GM04503 (cell line): ENCODE measurements around the gene IMP4.

Experiments
- DNase-seq: peaks from one replicate; pipeline ENCODE4 v3.0.0-alpha.2; 2012; ENCODE audit warnings: low read depth

IMP4 gene

DNA sequence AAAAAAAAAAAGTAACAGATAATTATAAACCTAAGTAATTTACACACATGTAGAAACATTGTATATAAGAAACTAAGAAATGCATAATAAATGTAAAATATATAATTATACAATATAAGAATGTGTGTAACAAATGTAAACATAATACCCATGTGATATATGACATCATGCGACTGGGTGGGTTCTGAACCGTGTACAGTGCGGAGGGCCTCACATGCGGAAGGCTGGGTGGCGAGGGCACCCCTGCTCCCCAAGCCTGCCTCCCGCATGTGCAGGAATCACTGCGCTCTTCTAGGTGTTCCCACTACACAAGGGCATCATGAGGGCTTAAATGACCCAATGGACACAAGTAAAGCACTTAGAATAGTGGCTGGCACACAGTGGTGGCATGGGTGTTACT, 15.2 kb downstream of the IMP4 start:
- DNase-seq, result no peak

DNA sequence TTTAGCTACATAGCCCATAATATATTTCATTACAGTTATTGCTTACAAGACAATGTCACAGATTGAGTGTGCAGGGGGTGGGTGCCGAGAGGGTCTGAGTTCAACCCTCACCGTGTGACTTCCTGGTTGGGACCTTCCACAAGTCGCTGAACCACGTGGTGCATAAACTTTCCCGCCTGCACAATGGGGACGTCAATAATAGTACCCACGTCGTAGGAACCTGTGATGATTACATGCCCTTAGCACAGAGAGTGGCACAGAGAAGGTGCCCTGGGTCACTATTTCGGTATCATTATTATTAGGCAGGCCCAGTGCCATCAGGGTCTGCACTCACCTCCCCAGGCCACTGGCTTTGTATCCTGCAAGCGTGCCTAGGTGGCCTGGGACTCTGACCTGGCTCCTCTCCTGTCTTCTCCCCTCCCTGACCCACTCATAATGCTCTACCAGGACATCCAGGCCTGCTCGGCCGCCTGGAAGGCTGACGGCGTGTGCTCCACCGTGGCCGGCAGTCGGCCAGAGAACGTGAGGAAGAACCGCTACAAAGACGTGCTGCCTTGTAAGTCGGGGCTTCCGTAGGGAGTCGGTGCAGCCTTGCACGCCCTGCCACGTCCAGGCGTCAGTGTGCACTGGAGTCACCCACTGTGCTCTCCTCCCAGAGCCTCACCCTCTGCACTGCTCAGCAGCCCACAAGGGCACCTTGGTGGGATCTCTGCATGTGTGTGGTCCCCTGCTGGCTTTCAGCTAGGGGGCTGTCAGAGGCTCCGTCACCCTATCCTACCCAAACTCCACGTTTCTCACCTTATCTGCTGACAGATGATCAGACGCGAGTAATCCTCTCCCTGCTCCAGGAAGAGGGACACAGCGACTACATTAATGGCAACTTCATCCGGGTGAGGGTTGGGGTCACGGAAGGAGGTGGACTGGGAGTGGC, 16.0 kb downstream of the IMP4 start:
- DNase-seq, result no peak

DNA sequence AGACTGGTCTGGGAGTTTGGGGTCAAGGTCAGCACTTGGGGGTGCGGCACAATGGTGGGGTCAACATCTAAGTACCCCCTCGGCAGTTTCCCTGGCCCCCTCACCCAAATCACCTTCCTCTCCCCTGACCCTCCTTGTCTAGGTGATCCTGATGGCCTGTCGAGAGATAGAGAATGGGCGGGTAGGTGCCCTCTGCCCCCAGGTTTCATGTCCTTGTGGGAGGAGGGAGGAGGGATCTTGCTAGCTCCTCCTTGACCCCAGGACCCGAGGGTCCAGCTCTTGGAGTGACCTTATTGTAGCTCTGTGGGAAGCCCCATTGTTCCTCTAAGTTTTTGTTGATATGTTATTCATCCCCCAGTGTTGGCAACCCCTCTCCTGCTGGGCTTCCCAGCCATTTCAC, 16.8 kb downstream of the IMP4 start:
- DNase-seq, result no peak

DNA sequence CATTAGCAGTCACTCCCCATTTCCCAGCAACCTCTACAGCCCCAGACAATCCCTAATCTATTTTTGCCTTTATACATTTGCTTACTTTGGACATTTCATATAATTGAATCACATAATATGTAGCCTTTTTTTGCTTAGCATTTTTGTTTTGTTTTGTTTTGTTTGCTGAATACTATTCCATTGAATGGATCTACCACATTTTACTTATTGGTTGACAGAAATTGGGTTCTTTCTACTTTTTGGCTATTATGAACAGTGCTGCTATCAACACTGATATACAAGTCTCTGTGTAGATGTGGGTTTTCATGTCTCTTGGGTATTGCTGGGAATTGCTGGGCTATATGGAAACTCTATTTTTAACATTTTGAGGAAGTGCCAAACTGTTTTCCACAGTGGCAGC, 20.8 kb downstream of the IMP4 start:
- DNase-seq, result no peak

DNA sequence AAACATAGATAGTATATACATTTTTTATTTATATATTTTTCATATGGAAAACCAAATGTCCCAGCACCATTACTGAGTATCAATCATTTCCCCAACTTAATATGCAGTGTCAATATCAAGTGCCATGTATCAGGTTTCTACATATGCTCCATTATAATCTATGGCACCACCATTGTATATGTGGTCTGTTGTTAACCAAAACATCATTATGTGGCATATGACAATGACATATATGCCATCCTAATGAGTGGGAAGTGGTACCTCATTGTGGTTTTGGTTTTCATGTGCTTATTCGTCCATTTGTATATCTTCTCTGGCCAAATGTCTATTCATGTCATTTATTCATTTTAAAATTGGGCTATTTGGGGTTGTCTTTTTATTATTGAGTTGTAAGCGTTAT, 22.4 kb downstream of the IMP4 start:
- DNase-seq, result no peak

DNA sequence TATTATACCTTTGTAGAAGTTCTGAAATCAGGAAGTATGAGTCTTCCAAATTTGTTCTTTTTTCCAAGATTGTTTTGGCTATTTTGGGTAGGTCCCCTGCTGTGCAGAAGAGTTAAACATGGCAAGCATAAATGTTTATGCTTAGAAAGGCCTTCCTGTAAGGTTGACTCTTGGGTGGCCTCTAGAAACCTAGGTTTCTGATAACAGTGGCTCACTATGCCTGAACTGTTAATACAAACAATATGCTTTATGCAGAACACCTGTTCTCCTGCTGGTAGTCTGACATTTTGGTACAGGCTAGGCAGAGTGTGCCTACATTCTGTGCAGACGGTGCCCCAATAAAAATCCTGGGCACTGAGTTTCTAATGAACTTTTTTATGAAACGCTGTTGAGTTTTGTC, 23.3 kb downstream of the IMP4 start:
- no peak for DNase-seq

DNA sequence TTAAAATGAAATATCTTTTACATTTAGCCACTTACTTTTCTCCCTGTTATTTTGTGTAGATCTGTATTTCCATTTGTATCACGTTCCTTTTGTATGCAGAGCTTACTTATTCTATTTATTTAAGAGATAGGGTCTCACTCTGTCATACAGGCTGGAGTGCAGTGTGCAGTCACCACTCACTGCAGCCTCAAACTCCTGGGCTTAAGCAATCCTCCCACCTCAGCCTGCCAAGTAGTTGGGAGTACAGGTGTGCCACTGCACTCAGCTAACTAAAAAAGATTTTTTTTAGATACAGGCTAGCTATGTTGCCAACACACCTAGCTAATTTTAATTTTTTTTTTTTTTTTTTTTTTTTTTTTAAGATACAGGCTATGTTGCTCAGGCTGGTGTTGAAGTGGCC, 24.0 kb downstream of the IMP4 start:
- no peak for DNase-seq

DNA sequence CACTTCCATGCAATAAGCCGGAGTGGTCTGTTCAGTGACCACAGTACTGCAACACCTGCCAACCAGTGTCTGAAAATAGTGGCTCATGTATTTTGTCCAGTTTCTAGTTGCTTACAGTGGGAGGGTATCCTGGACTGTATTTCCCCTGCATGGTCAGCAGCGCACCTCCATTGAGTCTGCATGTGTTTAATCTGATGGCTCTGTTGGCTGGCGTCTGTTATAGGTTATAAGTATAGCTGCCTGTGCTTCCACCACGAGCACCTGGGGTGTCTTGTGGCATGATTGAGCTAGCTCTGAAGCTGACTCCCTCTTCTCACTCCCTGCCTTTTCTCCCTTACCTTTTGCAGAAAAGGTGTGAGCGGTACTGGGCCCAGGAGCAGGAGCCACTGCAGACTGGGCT, 26.1 kb downstream of the IMP4 start:
- no peak for DNase-seq

DNA sequence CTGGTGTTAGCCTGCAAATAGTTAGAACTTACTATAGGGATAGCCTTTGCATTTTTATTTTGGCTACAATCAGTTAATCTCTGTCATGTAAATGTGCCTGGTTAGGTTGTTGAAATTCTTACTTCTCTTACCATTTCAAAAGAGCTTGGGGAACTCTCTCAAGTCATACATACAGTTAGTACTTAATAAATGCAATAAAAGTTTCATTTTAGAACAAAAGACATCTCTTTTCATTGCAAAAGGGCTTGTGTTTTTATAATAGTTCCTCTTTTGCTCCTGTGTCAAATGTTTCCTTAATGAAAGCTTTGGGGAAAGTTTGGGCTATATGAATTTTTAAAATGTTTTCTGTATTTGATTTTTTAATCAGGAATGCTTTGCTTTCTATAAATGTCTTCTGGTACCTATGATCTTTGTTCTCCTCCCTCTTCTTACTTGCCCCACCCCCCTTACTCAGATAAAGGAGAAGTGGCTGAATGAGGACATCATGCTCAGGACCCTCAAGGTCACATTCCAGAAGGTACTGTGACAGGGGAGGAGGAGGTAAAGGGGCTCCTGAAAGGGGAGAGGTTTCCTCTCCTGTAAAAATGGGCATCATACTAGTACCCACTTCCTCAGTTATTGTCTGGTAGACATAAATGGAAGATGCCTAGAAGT, 26.7 kb downstream of the IMP4 start:
- DNase-seq, result no peak

DNA sequence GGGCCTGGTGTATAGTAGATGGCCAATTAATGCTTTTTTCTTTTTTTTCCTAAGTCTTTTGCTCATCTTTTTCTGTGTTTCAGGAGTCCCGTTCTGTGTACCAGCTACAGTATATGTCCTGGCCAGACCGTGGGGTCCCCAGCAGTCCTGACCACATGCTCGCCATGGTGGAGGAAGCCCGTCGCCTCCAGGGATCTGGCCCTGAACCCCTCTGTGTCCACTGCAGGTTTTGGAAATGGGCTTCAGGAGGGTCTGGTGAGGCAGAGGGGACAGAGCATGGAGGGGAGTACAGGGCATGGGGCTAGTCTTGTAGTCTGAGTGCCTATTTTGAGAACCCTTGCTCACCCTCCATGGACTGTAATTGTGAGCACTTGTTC, 27.3 kb downstream of the IMP4 start:
- DNase-seq, result no peak

DNA sequence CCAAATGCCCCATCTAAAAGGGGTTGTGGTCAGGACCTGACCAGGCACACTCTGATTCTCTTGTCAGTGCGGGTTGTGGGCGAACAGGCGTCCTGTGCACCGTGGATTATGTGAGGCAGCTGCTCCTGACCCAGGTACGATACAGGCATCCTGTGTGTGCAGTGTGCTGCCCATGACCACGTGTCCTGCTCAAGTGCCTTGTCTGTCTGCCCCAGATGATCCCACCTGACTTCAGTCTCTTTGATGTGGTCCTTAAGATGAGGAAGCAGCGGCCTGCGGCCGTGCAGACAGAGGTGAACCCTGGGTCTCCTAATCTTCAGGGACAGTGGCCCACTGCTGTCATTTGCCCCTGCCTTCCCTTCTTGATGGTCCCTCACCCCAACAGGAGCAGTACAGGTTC, 27.8 kb downstream of the IMP4 start:
- no peak for DNase-seq

DNA sequence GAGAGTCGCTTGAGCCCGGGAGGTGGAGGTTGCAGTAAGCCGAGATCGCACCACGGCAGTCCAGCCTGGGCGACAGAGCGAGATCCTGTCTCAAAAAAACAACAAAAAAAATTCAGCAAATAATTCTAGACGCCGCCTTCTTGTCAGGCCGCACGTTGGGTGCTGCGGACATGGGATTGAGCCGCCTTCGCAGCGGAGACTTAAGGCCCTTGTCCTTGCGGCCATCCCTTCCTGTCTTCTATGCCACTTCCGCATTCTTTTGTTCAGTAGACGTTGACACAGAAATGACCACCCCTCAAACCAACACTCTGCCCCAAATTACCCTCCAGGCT, 29.0 kb downstream of the IMP4 start:
- no peak for DNase-seq

DNA sequence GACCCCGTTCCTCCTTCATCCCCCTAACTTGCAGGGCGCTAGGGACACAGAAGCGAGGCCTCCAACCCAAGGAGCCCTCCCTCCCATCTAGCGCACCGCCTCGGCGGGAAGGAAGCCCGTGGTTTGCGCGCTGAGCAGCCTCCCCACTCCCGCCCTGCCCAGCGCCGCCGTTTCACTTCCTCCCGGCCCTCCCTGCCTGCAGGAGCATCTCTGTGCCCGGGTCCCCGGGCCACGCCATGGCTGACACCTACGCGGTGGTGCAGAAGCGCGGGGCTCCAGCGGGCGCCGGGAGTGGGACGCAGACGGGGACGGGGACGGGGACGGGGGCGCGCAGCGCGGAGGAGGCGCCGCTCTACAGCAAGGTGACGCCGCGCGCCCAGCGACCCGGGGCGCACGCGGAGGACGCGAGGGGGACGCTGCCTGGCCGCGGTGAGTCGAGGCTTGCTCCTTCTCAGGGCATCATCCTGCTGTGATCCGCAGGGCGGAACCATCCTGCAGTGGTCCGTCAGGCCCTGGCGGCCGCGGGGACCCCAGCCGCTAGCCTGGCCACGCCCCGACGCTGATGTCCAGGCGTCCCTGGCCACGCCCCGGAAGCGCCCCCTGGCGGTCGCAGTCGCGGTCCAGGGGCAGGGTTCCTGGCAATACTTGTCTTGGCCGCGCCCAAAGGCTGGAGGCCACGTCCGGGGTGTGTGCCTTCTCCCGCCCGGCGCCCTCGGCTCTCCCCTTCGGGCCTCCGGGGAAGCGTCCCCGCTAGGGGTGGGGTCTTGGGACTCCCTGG, 29.5 kb downstream of the IMP4 start:
- DNase-seq, result no peak

DNA sequence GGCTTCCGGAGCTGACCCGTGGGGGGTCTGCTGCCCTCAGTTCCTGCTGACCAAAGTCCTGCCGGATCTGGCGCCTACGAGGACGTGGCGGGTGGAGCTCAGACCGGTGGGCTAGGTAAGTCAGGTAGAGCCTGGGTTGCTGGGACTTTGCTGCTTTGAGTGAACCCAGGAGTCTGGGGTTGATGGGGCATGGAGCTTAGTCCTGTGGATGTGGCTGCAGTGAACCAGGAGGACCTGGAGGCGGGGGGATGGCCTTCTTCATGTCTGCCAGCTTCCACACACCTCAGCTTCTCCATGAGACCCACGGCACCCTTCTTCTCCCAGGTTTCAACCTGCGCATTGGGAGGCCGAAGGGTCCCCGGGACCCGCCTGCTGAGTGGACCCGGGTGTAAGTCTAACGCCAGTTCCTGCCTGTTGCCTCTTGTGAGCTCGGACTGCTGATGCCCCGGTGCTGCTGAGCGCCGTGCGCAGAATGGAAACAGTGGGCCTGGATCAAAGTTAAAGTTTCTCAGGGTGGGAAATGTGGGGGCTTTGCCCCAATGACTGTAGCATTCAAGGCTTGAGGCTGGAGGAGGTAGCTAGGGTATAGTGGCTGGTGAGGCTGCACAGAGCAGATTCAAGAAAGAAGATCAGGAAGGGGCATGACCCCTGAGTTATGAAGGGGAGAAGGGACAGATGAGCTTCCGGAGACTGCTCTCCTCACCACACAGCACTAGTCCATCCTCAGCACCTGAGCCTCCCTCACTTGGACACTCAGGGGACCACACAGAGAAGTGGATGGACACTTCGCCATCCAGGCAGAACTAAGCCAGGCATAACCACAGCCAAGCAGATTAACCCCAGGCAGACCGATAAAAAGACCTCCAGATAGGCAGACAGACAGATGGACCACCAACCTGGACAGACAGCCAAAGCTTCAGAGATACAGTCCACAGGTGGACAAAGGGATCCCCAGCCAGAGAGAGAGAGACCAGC, 30.4 kb downstream of the IMP4 start:
- no peak for DNase-seq

DNA sequence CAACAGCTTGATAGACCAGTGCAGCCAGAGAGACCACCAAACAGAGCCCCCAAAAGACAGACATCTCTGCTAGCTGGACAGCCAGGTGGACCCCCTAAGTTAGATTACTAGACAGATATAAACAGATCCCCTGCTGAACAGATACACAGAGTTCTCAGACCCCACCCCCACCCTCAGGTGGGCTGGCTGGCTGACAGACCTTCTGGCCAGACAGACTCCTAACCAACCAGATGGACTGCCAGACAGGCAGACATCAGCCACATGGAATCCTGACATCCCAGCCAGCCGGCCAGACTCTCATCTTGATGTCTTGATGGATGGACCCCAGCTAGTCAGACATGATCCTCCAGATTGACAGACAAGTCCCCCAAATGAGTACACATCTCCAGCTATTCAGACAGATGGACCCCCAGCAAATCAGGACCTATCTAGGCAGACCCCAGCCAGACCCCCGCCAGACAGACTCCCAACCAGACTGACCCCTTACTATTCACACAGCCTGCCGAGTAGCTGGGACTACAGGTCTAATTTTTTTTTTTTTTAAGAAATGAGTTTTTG, 31.2 kb downstream of the IMP4 start:
- no peak for DNase-seq

DNA sequence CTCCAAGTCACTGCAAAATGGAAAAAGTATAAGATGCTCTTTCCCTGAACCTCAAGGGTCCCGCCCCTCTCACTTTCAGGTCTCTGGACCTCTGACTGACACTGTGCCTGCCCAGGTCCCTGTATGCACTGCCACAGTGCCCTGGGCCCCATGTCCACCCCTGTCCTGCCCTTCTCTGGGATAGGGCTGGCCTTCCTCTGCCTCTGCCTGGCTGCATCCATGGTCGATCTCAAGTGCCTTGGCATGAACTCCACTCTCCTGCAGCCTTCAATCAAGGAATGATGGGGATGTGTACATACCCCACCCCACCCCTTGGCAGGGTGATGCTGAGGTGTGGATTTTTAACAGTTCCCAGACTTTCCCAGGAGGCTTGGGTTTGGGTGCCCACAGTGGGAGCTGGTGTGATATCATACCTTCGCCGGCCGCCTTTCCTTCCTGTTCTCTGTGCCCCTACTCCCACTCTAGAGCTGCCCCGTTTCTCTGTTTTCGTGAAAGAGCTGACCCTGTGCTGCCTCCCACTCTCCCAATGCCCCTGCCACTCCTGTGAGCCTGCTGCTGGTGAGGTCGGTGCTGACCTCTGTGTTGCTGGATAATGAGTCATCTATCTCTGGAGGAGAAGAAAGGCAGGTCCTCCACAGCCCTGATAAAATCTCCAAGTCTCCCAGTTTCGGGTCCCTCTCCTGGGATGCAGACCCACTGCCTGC, 32.0 kb downstream of the IMP4 start:
- DNase-seq, result no peak

DNA sequence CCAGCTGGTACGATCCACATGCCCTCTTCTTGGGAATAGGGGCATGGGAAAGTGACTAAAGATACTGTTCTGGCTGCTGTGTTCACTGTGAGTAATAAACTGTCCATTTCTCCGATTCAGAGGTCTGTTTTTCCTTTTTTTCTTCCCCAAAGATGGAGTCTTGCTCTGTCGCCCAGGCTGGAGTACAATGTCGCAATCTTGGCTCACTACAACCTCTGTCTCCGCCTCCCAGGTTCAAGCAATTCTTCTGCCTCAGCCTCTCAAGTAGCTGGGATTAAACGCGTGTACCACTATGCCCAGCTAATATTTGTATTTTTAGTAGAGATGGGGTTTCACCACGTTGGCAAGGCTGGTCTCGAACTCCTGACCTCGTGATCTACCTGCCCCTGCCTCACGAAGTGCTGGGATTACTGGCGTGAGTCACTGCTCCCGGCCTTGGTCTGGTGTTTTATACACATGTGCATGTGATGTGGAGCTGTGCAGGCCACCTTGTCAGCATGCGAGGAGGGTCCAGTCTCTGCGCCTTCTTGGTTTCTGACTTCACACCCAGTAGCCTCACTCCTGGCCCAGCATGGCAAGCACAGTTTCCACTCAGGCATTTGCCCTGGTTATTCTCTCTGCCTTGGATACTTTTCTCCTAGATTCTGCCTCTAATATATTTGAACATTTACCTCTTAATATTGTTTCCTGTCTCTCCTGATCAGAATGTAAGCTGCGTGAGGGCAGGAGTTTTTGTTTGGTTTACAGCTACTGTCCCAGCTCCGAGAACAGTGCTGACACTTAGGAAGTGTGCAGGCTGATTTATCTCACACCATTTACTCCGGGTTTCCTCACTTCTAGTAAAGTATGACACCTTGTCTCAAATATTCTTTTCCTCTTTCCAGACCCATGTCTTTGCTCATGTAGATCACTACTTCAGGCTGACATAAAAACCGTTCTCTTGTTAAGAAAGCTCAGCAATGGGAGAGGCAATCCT, 32.9 kb downstream of the IMP4 start:
- no peak for DNase-seq

DNA sequence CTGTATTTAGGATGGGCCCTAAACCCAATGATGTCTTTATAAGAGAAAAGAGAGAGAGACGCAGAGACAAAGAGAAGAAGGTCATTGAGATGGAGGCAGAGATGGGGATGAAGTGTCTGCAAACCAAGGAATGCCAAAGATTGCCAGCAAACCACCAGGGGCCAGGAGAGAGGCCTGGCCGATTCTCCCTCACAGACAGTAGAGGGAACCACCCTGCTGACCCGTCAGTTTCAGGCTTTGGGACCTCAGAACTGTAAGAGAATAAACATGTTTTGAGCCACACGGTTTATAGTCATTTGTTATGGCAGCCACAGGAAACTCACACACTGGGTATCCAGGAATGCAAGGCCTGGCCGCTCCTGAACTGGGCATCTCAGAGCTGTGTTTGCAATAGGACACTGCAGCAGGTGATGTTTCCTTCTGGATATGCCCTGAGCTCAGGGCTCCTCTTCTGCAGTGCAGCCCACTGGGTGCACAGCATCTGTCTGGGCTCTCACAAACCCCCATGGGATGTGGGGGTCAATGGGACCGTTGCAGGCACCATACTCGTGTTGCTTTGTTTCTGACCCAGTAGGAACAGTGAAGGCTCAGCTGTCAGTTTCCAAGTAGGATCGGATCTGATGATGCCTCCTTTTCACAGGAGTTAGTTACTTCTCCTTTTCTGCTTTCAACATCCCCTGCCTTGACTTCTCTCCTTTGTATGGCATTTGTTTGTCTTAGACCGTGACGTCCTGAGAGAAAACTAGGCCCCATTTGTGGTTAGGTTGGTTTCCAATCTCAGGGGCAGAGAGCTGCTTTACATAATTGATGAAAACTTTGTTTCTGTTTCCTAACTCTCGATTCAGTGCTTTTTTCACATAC, 34.0 kb downstream of the IMP4 start:
- no peak for DNase-seq

DNA sequence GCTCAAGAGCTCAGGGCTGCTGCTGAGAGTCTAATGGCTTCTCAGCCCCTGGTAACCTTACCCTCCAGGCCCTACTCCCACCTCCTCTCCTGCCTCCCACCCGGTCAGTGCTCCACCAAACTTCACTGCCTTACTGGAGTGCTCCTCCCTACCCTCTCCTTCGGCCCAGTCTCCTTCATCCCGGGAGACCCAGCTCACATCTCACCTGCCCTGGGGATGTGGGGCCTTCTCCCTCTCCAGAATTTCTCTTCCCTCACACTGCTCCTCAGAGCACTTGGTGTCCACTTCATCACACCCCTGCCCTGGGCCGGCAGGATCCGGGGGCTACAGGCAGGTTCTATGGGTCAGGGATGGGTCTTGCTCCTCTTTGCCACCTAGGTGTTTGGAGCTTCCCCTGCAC, 34.8 kb downstream of the IMP4 start:
- DNase-seq, result no peak
